ENCODE data around the gene SHPK. TPM values are rescaled to one million over a fixed set of nuclear protein-coding genes. Genes with fewer than 3 reads are reported as not detected.
A peak's percentile ranks its signal among the peaks of the same experiment; 100 is the strongest.

Gene SHPK
- total and polyA plus RNA-seq, 8 donors = 4.9 to 29.4 (median 10.8) TPM

- Histone ChIP-seq H3K9me3 (no peaks in the 10 kb centered on the region), H3K27me3 (no peaks in the 10 kb centered on the region), H3K4me1 (peaks cover 0 to 9% (median 3%) of the 10 kb centered on the region in 4 donors), H3K36me3 (peaks cover 5 to 88% (median 77%) of the 10 kb centered on the region in 4 donors), H3K4me3 (no peak overlapping the region), H3K27ac (no peak overlapping the region)
- 68 to 87% (median 74%) methylated on average over 12 of the region's 12 CpGs for WGBS, 5 donors
- no peak for DNase-seq
- intact Hi-C loops (cut with DNase I; ENCODE audit: low total_unique reads) = no loop called here
- no peak for TF ChIP-seq POLR2AphosphoS5 (IDR thresholded peaks at IDR 0.05)
- TF ChIP-seq CTCF (IDR thresholded peaks at IDR 0.05) = no peak
- TF ChIP-seq POLR2A (IDR thresholded peaks at IDR 0.05) = no peak
- TF ChIP-seq EP300 (IDR thresholded peaks at IDR 0.05) = no peak
Observed at GRCh38 chr17:3647251-3647650, 11.2 kb upstream of the SHPK start.

GRCh38 chr17:3645310-3645709 lies 9.3 kb upstream of the SHPK start:
- WGBS, 5 donors = 55 to 83% (median 82%) methylated on average over 5 of the region's 5 CpGs
- H3K4me1 ChIP-seq = peaks cover 4 to 25% (median 14%) of the 10 kb centered on the region in 4 donors
- peaks cover 5 to 82% (median 69%) of the 10 kb centered on the region in 4 donors for H3K36me3 ChIP-seq
- no peak for TF ChIP-seq CTCF (IDR thresholded peaks at IDR 0.05)
- no peak overlapping the region for H3K27ac ChIP-seq
- no peak for DNase-seq
- H3K9me3 ChIP-seq = no peaks in the 10 kb centered on the region
- no peak overlapping the region for H3K4me3 ChIP-seq
- no peaks in the 10 kb centered on the region for H3K27me3 ChIP-seq
- intact Hi-C loops (cut with DNase I; ENCODE audit: low total_unique reads) = no loop called here

GRCh38 chr17:3643889-3644349 lies 7.9 kb upstream of the SHPK start:
- H3K4me1 ChIP-seq = peaks cover 4 to 34% (median 20%) of the 10 kb centered on the region in 4 donors
- peaks cover 2 to 75% (median 56%) of the 10 kb centered on the region in 4 donors for H3K36me3 ChIP-seq
- H3K9me3 ChIP-seq = no peaks in the 10 kb centered on the region
- DNase-seq = no peak
- no peaks in the 10 kb centered on the region for H3K27me3 ChIP-seq
- H3K4me3 ChIP-seq = no peak overlapping the region
- TF ChIP-seq CTCF (IDR thresholded peaks at IDR 0.05) = no peak
- TF ChIP-seq POLR2AphosphoS5 (IDR thresholded peaks at IDR 0.05) = no peak
- no peak for TF ChIP-seq POLR2A (IDR thresholded peaks at IDR 0.05)
- no peak for TF ChIP-seq EP300 (IDR thresholded peaks at IDR 0.05)
- intact Hi-C loops (cut with DNase I; ENCODE audit: low total_unique reads) = no loop called here
- H3K27ac ChIP-seq = no peak overlapping the region
- WGBS, 5 donors = 85 to 95% (median 92%) methylated on average over 4 of the region's 4 CpGs

- intact Hi-C loops (cut with DNase I; ENCODE audit: low total_unique reads) = no loop called here
Observed at GRCh38 chr17:3641717-3642486, 5.9 kb upstream of the SHPK start.

More at GRCh38 chr17:3641717-3642486, 5.9 kb upstream of the SHPK start:
- Histone ChIP-seq H3K27ac (peak overlapping the region; percentile 29 to 72 (median 62)), H3K36me3 (peaks cover 0 to 59% (median 36%) of the 10 kb centered on the region in 4 donors), H3K4me1 (peaks cover 4 to 46% (median 31%) of the 10 kb centered on the region in 4 donors), H3K9me3 (no peaks in the 10 kb centered on the region), H3K27me3 (no peaks in the 10 kb centered on the region), H3K4me3 (no peak overlapping the region)
- WGBS, 5 donors = 39 to 73% (median 49%) methylated on average over 19 of the region's 19 CpGs
- TF ChIP-seq POLR2A (IDR thresholded peaks at IDR 0.05) = no peak
- peak in 1 of 3 donors; percentile 79 for TF ChIP-seq POLR2AphosphoS5 (IDR thresholded peaks at IDR 0.05)
- no peak for TF ChIP-seq CTCF (IDR thresholded peaks at IDR 0.05)
- peak; percentile 42 to 78 for DNase-seq
